IPS DF 4.7 (cell line): ENCODE data around the gene DUSP16.
"Not testable (repeated sequence)": the region's sequence is repeated elsewhere in the genome, so short reads cannot be mapped to it uniquely, and the experiment has no call there.

ENCODE experiments used
- DNase-seq: peaks from one replicate; pipeline ENCODE4 v3.0.0-alpha.2; 2013; ENCODE audit warnings: low spot score; ENCODE audit errors: extremely low read depth

The DUSP16 gene

GRCh38 chr12:12562585-12563261, at the start of gene DUSP16:
DUSP16 (minus strand) TSS chr12:12562863; CDS start chr12:12521098, 41,765 bp downstream.
- peak; percentile 89 for DNase-seq

- no peak for DNase-seq
These were observed 49.7 kb upstream of the DUSP16 start for GRCh38 chr12:12612358-12612757.

- peak; percentile 89 for DNase-seq
These were observed 49.0 kb upstream of the DUSP16 start, which contains the start of gene CREBL2 for GRCh38 chr12:12611512-12612306. CREBL2 (plus strand) TSS chr12:12611876; CDS start chr12:12612173, 297 bp downstream.

GRCh38 chr12:12610711-12611110, 48.0 kb upstream of the DUSP16 start:
- DNase-seq, result no peak

- DNase-seq, result no peak
These were observed 47.0 kb upstream of the DUSP16 start for GRCh38 chr12:12609692-12610091.

- no peak for DNase-seq
These were observed 45.9 kb upstream of the DUSP16 start for GRCh38 chr12:12608557-12608957.

GRCh38 chr12:12606781-12607589, 44.3 kb upstream of the DUSP16 start:
- no peak for DNase-seq

GRCh38 chr12:12604740-12605139, 42.1 kb upstream of the DUSP16 start:
- DNase-seq, result no peak

GRCh38 chr12:12600659-12601058, 38.0 kb upstream of the DUSP16 start:
- no peak for DNase-seq

- DNase-seq, result no peak
These were observed 37.3 kb upstream of the DUSP16 start for GRCh38 chr12:12599750-12600643.

GRCh38 chr12:12598864-12599263, 36.2 kb upstream of the DUSP16 start:
- DNase-seq, result no peak

GRCh38 chr12:12596598-12596997, 33.9 kb upstream of the DUSP16 start:
- not testable (repeated sequence) for DNase-seq

GRCh38 chr12:12595929-12596328, 33.3 kb upstream of the DUSP16 start:
- not testable (repeated sequence) for DNase-seq

- no peak for DNase-seq
These were observed 30.3 kb upstream of the DUSP16 start for GRCh38 chr12:12592930-12593329.

- no peak for DNase-seq
These were observed 28.3 kb upstream of the DUSP16 start for GRCh38 chr12:12590961-12591360.

GRCh38 chr12:12588436-12588835, 25.8 kb upstream of the DUSP16 start:
- DNase-seq, result not testable (repeated sequence)

GRCh38 chr12:12587878-12588277, 25.2 kb upstream of the DUSP16 start:
- DNase-seq, result no peak

- no peak for DNase-seq
These were observed 24.4 kb upstream of the DUSP16 start for GRCh38 chr12:12586879-12587675.

- no peak for DNase-seq
These were observed 22.6 kb upstream of the DUSP16 start for GRCh38 chr12:12585115-12585863.
